NCI-H128 (cell line): ENCODE data around the gene DNAJA2.

Experiments used
- DNase-seq: peaks from one replicate; lab custom pipeline; 2025; ENCODE audit not compliant: unreplicated experiment; lab: John Stamatoyannopoulos, UW

Gene DNAJA2

DNA sequence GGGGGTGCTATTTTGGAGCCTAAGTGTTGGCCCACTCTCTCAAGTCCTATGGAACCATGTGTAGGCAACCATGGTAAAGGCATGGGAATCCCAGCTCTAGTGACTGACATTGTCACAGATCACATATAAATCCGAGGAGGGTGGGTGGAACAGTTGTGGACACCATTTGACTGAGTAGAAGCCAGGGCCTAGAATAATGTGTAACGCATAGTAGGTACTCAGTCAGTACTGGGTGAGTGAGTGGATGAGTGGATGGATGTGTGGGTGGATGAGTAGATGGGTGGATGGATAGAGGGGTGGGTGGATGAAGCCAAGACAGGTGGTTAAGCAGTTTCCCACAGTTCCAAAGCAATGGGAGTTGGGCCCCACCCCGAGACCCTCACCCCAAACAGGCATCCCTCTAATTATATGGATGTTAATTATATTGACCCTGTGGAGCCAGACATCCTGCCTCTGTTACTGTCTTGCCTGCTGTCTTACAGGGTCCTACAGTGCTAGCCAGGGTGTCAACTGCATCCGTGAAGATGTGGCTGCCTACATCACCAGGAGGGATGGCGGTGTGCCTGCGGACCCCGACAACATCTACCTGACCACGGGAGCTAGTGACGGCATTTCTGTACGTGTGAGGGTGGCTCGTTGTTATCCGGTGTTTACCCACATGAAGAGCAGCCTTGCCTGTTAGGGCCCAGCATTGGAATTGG is 67.0 kb downstream of the DNAJA2 start:
- no peak for DNase-seq
